ENCODE results near the gene MACROD1. TPM values are rescaled to one million over a fixed set of nuclear protein-coding genes. Genes with fewer than 3 reads are reported as not detected.

Gene MACROD1
- total RNA-seq, 4 donors from 2014 or later = 17.1 to 30.0 (median 29.3) TPM

GRCh38 chr11:64123679-64124078 is 42.2 kb downstream of the MACROD1 start:
- Histone ChIP-seq H3K4me3 (no peak overlapping the region), H3K9me3 (no peaks in the 10 kb centered on the region), H3K36me3 (no peaks in the 10 kb centered on the region), H3K27me3 (no peaks in the 10 kb centered on the region), H3K27ac (no peak overlapping the region), H3K4me1 (no peaks in the 10 kb centered on the region)
- TF ChIP-seq CTCF (IDR thresholded peaks at IDR 0.05) = no peak
- TF ChIP-seq POLR2A (IDR thresholded peaks at IDR 0.05) = no peak
- no peak for DNase-seq

- Histone ChIP-seq H3K4me1 (no peaks in the 10 kb centered on the region), H3K27ac (no peak overlapping the region), H3K4me3 (no peak overlapping the region), H3K36me3 (no peaks in the 10 kb centered on the region), H3K9me3 (no peaks in the 10 kb centered on the region), H3K27me3 (no peaks in the 10 kb centered on the region)
- DNase-seq = no peak
- no peak for TF ChIP-seq CTCF (IDR thresholded peaks at IDR 0.05)
- TF ChIP-seq POLR2A (IDR thresholded peaks at IDR 0.05) = no peak
Observed at GRCh38 chr11:64122411-64123410, 43.2 kb downstream of the MACROD1 start.

GRCh38 chr11:64121663-64122410 is 44.1 kb downstream of the MACROD1 start:
- DNase-seq = no peak
- Histone ChIP-seq H3K36me3 (no peaks in the 10 kb centered on the region), H3K4me3 (no peak overlapping the region), H3K27ac (no peak overlapping the region), H3K27me3 (no peaks in the 10 kb centered on the region), H3K4me1 (no peaks in the 10 kb centered on the region), H3K9me3 (no peaks in the 10 kb centered on the region)
- no peak for TF ChIP-seq CTCF (IDR thresholded peaks at IDR 0.05)
- TF ChIP-seq POLR2A (IDR thresholded peaks at IDR 0.05) = no peak

- DNase-seq = no peak
- TF ChIP-seq CTCF (IDR thresholded peaks at IDR 0.05) (no peak), POLR2A (IDR thresholded peaks at IDR 0.05) (no peak)
- H3K9me3 ChIP-seq = no peaks in the 10 kb centered on the region
- no peaks in the 10 kb centered on the region for H3K4me1 ChIP-seq
- no peak overlapping the region for H3K27ac ChIP-seq
- no peaks in the 10 kb centered on the region for H3K36me3 ChIP-seq
- no peaks in the 10 kb centered on the region for H3K27me3 ChIP-seq
- H3K4me3 ChIP-seq = no peak overlapping the region
Observed at GRCh38 chr11:64120951-64121569, 44.9 kb downstream of the MACROD1 start.

GRCh38 chr11:64119700-64120099 is 46.2 kb downstream of the MACROD1 start:
- DNase-seq = no peak
- H3K9me3 ChIP-seq = no peaks in the 10 kb centered on the region
- H3K36me3 ChIP-seq = no peaks in the 10 kb centered on the region
- no peak overlapping the region for H3K27ac ChIP-seq
- no peaks in the 10 kb centered on the region for H3K27me3 ChIP-seq
- H3K4me3 ChIP-seq = no peak overlapping the region
- no peaks in the 10 kb centered on the region for H3K4me1 ChIP-seq
- TF ChIP-seq CTCF (IDR thresholded peaks at IDR 0.05) = no peak
- no peak for TF ChIP-seq POLR2A (IDR thresholded peaks at IDR 0.05)

All from Peyer's patch (tissue), 4 donors.